H9 (cell line): Measurements from ENCODE around the gene NPAS1. TPM values are rescaled to one million over a fixed set of nuclear protein-coding genes. Genes with fewer than 3 reads are reported as not detected.

ENCODE experiments used
- DNase-seq: peaks from one replicate; pipeline ENCODE4 v3.0.0-alpha.2; 2017
- H2AFZ ChIP-seq: one replicate; pipeline ENCODE4 v1.6.1; 2013; ENCODE audit warnings: mild to moderate bottlenecking, low read length, control low read depth, moderate library complexity
- H2AK5ac ChIP-seq: 2 replicates; pipeline ENCODE4 v1.6.1; 2013; ENCODE audit warnings: low read length, control low read depth, mixed read lengths; ENCODE audit not compliant: insufficient read length
- H2BK120ac ChIP-seq: one replicate; pipeline ENCODE4 v1.6.1; 2013; ENCODE audit warnings: low read depth, mild to moderate bottlenecking, low read length, control low read depth, inconsistent platforms; ENCODE audit not compliant: poor library complexity, severe bottlenecking
- H2BK12ac ChIP-seq: 2 replicates; pipeline ENCODE4 v1.6.1; 2013; ENCODE audit warnings: low read length, control low read depth, mixed read lengths, low read depth; ENCODE audit not compliant: insufficient read length
- H2BK15ac ChIP-seq: 2 replicates; pipeline ENCODE4 v1.6.1; 2013; ENCODE audit warnings: low read depth, low read length, control low read depth
- H2BK20ac ChIP-seq: one replicate; pipeline ENCODE4 v1.6.1; 2013; ENCODE audit warnings: low read depth, mild to moderate bottlenecking, low read length, control low read depth, inconsistent platforms; ENCODE audit not compliant: poor library complexity, severe bottlenecking
- H2BK5ac ChIP-seq: 2 replicates; pipeline ENCODE4 v1.6.1; 2013; ENCODE audit warnings: low read length, control low read depth, mixed read lengths; ENCODE audit not compliant: insufficient read length
- H3K14ac ChIP-seq: 2 replicates; pipeline ENCODE4 v1.6.1; 2013; ENCODE audit warnings: low read length, control low read depth; ENCODE audit not compliant: insufficient read depth
- H3K18ac ChIP-seq: 2 replicates; pipeline ENCODE4 v1.6.1; 2013; ENCODE audit warnings: low read depth, mild to moderate bottlenecking, mixed read lengths, low read length, control low read depth; ENCODE audit not compliant: insufficient read length
- H3K23ac ChIP-seq: 2 replicates; pipeline ENCODE4 v1.6.1; 2013; ENCODE audit warnings: low read length, control low read depth, mixed read lengths, low read depth; ENCODE audit not compliant: insufficient read length
- H3K23me2 ChIP-seq: 2 replicates; pipeline ENCODE4 v1.6.1; 2013; ENCODE audit warnings: low read depth, mild to moderate bottlenecking, mixed read lengths, low read length, control low read depth; ENCODE audit not compliant: insufficient read length, poor library complexity, severe bottlenecking
- H3K27ac ChIP-seq: 2 replicates; pipeline ENCODE4 v1.5.1; 2013; ENCODE audit warnings: low read length, control low read depth, mixed read lengths, low read depth; ENCODE audit not compliant: insufficient read length
- H3K27me3 ChIP-seq: 2 replicates; pipeline ENCODE4 v1.6.1; 2013; ENCODE audit warnings: low read length, control low read depth, inconsistent platforms; ENCODE audit not compliant: insufficient read depth
- H3K4ac ChIP-seq: 2 replicates; pipeline ENCODE4 v1.6.1; 2013; ENCODE audit warnings: low read depth, mild to moderate bottlenecking, control low read depth, inconsistent platforms, low read length, moderate library complexity
- H3K4me1 ChIP-seq: 2 replicates; pipeline ENCODE4 v1.6.1; 2013; ENCODE audit warnings: low read length, control low read depth, inconsistent platforms; ENCODE audit not compliant: insufficient read depth
- H3K4me2 ChIP-seq: 2 replicates; pipeline ENCODE4 v1.6.1; 2013; ENCODE audit warnings: low read length, control low read depth, mixed read lengths; ENCODE audit not compliant: insufficient read length, insufficient read depth
- H3K56ac ChIP-seq: 2 replicates; pipeline ENCODE4 v1.6.1; 2013; ENCODE audit warnings: low read depth, mild to moderate bottlenecking, mixed read lengths, low read length, control low read depth; ENCODE audit not compliant: insufficient read length
- H3K79me1 ChIP-seq: 2 replicates; pipeline ENCODE4 v1.6.1; 2013; ENCODE audit warnings: low read depth, mild to moderate bottlenecking, moderate library complexity, low read length, control low read depth, inconsistent platforms; ENCODE audit not compliant: insufficient read depth, poor library complexity, severe bottlenecking
- H3K79me2 ChIP-seq: 2 replicates; pipeline ENCODE4 v1.6.1; 2013; ENCODE audit warnings: low read length, control low read depth, inconsistent platforms; ENCODE audit not compliant: insufficient read depth
- H3K9ac ChIP-seq: 2 replicates; pipeline ENCODE4 v1.6.1; 2013; ENCODE audit warnings: low read length, control low read depth, mixed read lengths; ENCODE audit not compliant: insufficient read length; ENCODE audit errors: extremely low read depth
- H3K9me3 ChIP-seq: one replicate; pipeline ENCODE4 v1.6.1; 2013; ENCODE audit warnings: low read depth, low read length, inconsistent platforms; ENCODE audit not compliant: control insufficient read depth
- H3T11ph ChIP-seq: one replicate; pipeline ENCODE4 v1.6.1; 2013; ENCODE audit warnings: mild to moderate bottlenecking, low read length, control low read depth, inconsistent platforms
- H4K20me1 ChIP-seq: one replicate; pipeline ENCODE4 v1.6.1; 2013; ENCODE audit not compliant: control insufficient read depth, insufficient read length, insufficient read depth
- H4K5ac ChIP-seq: 2 replicates; pipeline ENCODE4 v1.6.1; 2013; ENCODE audit warnings: low read depth, mild to moderate bottlenecking, mixed read lengths, low read length, control low read depth; ENCODE audit not compliant: insufficient read length
- H4K8ac ChIP-seq: replicated peaks from 2 replicates; pipeline ENCODE4 v1.6.1; 2013; ENCODE audit warnings: low read length, control low read depth, mixed read lengths, low read depth; ENCODE audit not compliant: insufficient read length
- H4K91ac ChIP-seq: 2 replicates; pipeline ENCODE4 v1.6.1; 2013; ENCODE audit warnings: low read depth, mild to moderate bottlenecking, moderate library complexity, mixed read lengths, low read length, control low read depth; ENCODE audit not compliant: insufficient read length
- H3K27ac Mint-ChIP-seq, 3 experiments: 2 replicates in 2 of 3; 3 replicates in 1 of 3; pipeline ENCODE4 v1.8.0; 2020 to 2021; ENCODE audit warnings: mixed read lengths in 3 of 3, mild to moderate bottlenecking in 1 of 3, moderate library complexity in 1 of 3
- H3K27me3 Mint-ChIP-seq: 2 replicates; pipeline ENCODE4 v1.8.0; 2021; ENCODE audit warnings: low read depth, mild to moderate bottlenecking, moderate library complexity, mixed read lengths
- H3K36me3 Mint-ChIP-seq, 3 experiments: 2 replicates in 2 of 3; 3 replicates in 1 of 3; pipeline ENCODE4 v1.8.0; 2020 to 2021; ENCODE audit warnings: low read depth in 3 of 3, mixed read lengths in 3 of 3; ENCODE audit not compliant: insufficient read depth in 1 of 3
- H3K4me1 Mint-ChIP-seq, 2 experiments: 2 replicates each; pipeline ENCODE4 v1.8.0; 2020; ENCODE audit warnings: mixed read lengths in 2 of 2
- H3K4me3 Mint-ChIP-seq, 2 experiments: 2 replicates in 1 of 2; 3 replicates in 1 of 2; pipeline ENCODE4 v1.8.0; 2020 to 2021; ENCODE audit warnings: mild to moderate bottlenecking in 2 of 2, mixed read lengths in 2 of 2, moderate library complexity in 1 of 2
- H3K9me3 Mint-ChIP-seq, 2 experiments: 2 replicates in 1 of 2; 3 replicates in 1 of 2; pipeline ENCODE4 v1.8.0; 2020; ENCODE audit warnings: mild to moderate bottlenecking in 2 of 2, mixed read lengths in 2 of 2, moderate library complexity in 1 of 2
- CTCF ChIP-seq: fragments of 200-600 bp; sonication (generic); conservative IDR thresholded peaks from 3 replicates; pipeline ENCODE4 v1.8.0; 2021; ENCODE audit warnings: antibody characterized with exemption, mild to moderate bottlenecking
- WGBS: extraction: QIAGEN DNeasy Blood & Tissue Kit; methylation state at CpG from one replicate; pipeline ENCODE4 v1.1.7; 2013; ENCODE audit warnings: missing lambda C conversion rate, low lambda C conversion rate, mixed read lengths; ENCODE audit not compliant: insufficient read length; ENCODE audit errors: extremely low coverage; 5-methylcytosine and 5-hydroxymethylcytosine counted together
- total RNA-seq: library from RNA; stranded (reverse); gene quantifications from 2 replicates; pipeline ENCODE4 v1.2.1, GENCODE V29; 2021

NPAS1 gene
- total RNA-seq, 1 experiment from 2014 or later, result 17.8 TPM

GRCh38 chr19:47071731-47072130, 52.1 kb downstream of the NPAS1 start:
- no peak overlapping the region for H3K27ac ChIP-seq
- no peak overlapping the region for H3K4me3 Mint-ChIP-seq
- WGBS, result no CpG with 5 or more reads among the region's 12 CpGs
- H4K5ac ChIP-seq, result no peak overlapping the region
- H3K18ac ChIP-seq, result no peak overlapping the region
- no peak overlapping the region for H3K56ac ChIP-seq
- no peak overlapping the region for H2BK12ac ChIP-seq
- H2BK5ac ChIP-seq, result no peak overlapping the region
- H3K9me3 Mint-ChIP-seq, result no peaks in the 10 kb centered on the region
- H3K27ac Mint-ChIP-seq, result peak overlapping the region in 1 of 3 experiments; percentile 50; a peak in 1 of 7 replicates
- no peak overlapping the region for H4K91ac ChIP-seq
- no peaks in the 10 kb centered on the region for H3K4me1 ChIP-seq
- H3K4ac ChIP-seq, result no peak overlapping the region
- no peak overlapping the region for H2BK15ac ChIP-seq
- no peaks in the 10 kb centered on the region for H3K79me1 ChIP-seq
- no peak overlapping the region for H3K9ac ChIP-seq
- H4K8ac ChIP-seq, result no peak overlapping the region
- no peaks in the 10 kb centered on the region for H3K79me2 ChIP-seq
- TF ChIP-seq CTCF, result no peak
- no peaks in the 10 kb centered on the region for H3K27me3 Mint-ChIP-seq
- H3K23ac ChIP-seq, result no peak overlapping the region
- H3K4me2 ChIP-seq, result no peak overlapping the region
- no peaks in the 10 kb centered on the region for H3K27me3 ChIP-seq
- no peak overlapping the region for H3K14ac ChIP-seq
- peaks cover 0 to 3% of the 10 kb centered on the region in 2 experiments; a peak in 2 of 4 replicates for H3K4me1 Mint-ChIP-seq
- H4K20me1 ChIP-seq, result no peaks in the 10 kb centered on the region
- no peak for DNase-seq
- H3T11ph ChIP-seq, result no peak overlapping the region
- H3K23me2 ChIP-seq, result no peaks in the 10 kb centered on the region
- no peak overlapping the region for H2AK5ac ChIP-seq
- H3K36me3 Mint-ChIP-seq, result peaks cover 37 to 72% (median 72%) of the 10 kb centered on the region in 3 experiments; a peak in 6 of 7 replicates
- no peak overlapping the region for H2BK120ac ChIP-seq
- H2AFZ ChIP-seq, result no peak overlapping the region
- no peaks in the 10 kb centered on the region for H3K9me3 ChIP-seq
- no peak overlapping the region for H2BK20ac ChIP-seq
